Fibroblast of skin of back (primary cell): Measurements from ENCODE around the gene NTNG1.

ENCODE experiments used
- DNase-seq: peaks from one replicate; pipeline ENCODE4 v3.0.0-alpha.2; 2013

The NTNG1 gene

DNA sequence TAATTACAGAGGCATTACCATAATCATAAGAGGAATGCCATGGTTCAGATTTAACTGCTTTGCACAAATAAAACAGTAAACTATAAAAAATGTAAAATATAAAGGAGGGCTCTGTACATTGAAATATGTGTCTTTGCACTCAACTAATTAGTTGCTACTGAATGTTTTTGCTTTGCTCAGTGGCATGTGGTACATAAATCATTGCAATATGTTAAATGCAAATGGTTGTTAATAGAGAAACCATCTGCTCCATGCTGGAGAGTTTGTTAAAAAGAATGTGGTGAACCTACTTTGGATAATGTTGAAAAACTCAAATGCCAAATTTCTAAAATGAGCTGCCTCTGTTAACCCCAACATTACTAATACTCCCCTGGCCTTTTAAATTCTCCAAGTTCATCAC lies 201.5 kb downstream of the NTNG1 start:
- DNase-seq: no peak

GRCh38 chr1:107342768-107343167 lies 201.9 kb downstream of the NTNG1 start:
- no peak for DNase-seq

GRCh38 chr1:107343601-107344000 lies 202.8 kb downstream of the NTNG1 start:
- no peak for DNase-seq

DNA sequence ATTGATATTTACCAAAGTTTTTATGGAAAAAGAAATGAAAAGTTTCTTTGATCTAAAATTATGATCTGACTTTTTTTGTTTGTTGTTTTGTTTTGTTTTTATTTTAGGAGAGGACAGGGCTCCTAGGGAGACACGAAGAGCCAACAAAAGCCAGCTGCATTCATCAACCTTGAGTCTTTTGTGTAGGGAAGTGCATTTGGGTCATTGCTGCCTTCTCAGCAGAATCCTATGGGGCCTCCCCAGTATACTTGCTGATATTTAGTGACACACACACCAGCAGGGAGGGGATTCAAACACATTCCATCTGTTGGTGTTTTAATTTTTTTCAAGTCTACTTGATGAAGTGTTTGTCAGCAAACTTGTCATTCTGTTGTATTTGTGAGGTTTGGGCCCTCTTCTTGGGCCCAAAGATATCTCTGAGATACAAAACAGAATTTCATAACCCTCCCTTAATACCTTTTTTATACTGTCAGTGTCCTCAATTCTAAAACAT lies 203.5 kb downstream of the NTNG1 start:
- no peak for DNase-seq

- no peak for DNase-seq
These were observed 204.0 kb downstream of the NTNG1 start for GRCh38 chr1:107344836-107345235.

- DNase-seq: no peak
These were observed 212.0 kb downstream of the NTNG1 start for GRCh38 chr1:107352850-107353249.

GRCh38 chr1:107357376-107357775 lies 216.5 kb downstream of the NTNG1 start:
- DNase-seq: peak; percentile 12

DNA sequence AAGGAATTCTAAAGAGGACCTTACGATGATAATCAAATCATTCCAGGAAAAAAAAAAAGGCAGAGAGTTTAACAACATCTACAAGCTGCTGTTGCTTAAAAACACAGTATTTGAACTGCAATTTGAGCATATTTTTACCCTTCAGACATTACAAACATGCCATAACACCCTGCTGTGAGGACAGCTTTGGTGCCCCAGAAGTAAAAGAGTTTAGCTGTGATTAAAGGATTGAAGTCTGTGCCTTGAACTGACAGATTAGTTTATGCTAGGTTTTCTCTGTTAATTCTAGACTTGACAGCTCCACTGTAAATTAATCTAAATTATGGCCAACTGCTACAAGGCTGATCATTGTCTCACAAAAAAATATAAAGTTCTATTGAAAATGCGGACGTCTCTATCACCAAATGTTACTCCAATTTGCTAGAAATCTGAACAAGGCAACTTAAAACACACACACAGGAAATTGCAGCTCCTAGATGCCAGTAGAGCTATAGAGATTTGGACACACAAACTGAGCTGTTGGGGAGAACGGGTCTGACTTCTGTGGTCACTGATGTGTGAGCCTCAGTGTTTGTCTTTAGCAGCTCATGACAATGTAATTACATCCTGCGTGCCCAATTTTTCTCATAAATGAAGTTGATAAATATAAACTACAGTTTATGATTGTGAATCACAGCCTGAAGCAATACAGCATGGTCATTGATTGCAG lies 217.9 kb downstream of the NTNG1 start:
- DNase-seq: no peak

- DNase-seq: no peak
These were observed 218.8 kb downstream of the NTNG1 start for GRCh38 chr1:107359472-107360241.

DNA sequence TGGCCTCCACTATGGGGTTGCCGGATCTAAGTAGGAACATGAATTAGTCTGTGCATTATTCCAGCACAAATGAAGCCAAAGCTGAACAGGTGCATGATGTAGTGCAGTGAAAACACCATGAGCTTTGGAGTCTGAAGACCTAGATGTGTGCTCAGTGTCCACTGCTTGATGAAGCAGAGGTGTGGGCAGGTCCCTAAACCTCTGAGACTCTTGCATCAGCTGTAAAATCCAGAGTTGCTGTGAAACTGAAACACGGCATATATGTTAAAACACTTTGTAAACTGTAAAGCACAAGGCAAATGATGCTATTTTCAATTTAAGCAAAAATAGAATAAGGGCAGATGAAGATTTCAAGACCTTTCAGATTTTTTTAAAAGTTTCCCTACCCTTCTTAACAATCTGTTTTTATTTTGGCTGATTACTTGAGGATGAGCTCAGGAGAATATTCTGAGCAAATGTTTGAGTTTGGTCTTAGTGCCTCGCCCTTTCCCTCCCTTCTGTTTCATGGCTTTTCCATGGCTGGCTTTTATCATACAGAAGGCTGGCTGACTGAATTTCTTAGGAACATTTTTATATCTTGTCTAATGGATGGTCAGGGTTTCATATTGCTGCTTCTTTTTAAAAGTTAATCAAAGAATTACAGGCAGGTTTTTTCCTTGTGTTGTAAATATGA lies 221.8 kb downstream of the NTNG1 start:
- DNase-seq: no peak

DNA sequence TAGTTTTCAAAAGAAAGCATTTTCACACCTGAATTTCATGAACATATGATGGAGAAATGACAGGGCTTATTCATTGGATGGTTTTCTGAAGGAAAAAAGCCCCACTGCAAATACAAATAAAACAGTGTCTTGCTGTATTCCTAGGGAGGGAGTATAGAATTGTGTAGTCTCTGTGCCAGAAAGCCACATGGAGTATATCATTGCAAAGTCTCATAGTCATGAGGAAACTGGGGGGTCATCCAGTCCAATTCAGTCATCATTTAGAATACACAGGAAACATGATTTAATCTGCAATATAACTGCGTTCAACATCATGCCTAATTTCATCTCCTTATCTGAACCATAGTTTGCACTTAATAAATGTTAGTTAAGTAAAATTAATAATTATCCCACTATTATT lies 222.3 kb downstream of the NTNG1 start:
- no peak for DNase-seq

GRCh38 chr1:107365527-107366240 lies 224.8 kb downstream of the NTNG1 start:
- DNase-seq: no peak

- DNase-seq: no peak
These were observed 237.6 kb downstream of the NTNG1 start for GRCh38 chr1:107378426-107378825.

DNA sequence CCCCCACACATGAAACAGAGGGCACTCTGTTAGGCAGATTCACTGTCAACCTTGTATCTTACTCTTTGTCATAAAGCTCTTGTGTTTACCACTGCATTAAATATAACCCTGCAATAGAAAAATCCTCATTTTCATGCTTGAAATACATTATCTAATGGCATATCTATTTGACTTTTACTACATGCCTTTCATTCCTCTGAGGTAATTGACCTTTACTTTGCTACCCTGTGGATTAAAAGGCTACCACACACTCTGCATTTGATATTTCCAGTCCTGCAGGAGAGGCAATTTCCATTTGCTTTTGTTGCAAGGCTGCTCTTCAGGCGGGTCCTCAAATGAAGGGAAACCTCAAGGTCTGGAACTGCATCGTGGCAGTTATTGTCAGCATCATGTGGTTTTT lies 238.0 kb downstream of the NTNG1 start:
- DNase-seq: no peak

DNA sequence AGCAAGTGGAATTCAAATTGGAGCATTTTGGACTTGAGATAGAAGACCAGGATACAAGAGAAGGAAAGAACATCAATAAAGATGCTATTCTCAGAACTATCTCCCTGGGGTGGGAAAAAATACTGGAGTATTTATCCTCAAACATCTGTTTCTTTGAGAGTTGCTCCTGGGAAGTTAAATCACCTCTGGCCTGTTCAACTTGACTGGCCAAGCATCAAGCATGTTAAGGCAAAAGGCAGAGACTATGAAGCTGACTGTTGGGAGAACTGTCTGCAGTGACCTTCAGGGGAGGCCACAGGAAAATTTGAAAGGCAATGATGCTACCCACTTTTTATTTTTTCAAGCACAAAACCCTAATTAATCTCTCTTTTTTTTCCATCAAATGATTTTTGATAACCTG lies 239.0 kb downstream of the NTNG1 start:
- DNase-seq: no peak

- DNase-seq: peak; percentile 2
These were observed 248.9 kb downstream of the NTNG1 start for GRCh38 chr1:107389410-107390396.

DNA sequence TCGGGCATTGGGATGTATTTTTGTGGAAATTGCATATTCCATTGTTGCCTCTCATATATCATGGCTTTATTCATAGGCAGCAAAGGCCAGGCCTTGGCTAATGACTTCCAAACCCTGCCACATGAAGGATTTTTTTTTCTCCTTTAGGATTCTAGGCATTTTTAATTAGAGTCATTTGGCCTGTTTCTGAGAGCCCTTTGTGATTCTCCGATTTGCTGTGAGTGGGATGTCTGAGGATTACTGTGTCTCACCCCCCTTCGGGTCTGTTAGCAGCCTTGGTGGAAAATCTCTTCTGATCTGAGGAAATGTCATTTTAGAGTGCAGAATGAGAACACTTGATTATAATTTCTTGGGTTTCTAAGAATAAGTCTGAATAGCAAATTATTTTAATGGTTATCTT lies 253.5 kb downstream of the NTNG1 start:
- DNase-seq: no peak

DNA sequence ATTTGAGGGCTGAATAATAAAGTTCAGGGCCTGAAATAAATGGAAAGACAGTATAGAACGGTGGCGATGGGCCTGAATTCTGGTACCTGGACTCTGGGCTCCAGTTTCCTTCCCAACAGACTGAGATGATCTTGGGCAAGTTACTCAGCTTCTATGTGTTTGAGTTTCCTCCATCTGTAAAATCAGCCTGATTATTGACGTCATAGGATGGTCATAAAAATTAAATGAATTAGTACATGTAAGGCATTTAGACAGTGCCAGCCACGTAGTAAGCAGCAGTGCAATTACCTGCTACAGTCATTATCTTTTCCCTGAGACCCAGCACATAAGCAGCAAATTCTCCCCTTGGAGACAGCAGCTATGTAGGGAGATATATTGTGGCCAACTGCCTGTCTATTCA lies 260.9 kb downstream of the NTNG1 start:
- DNase-seq: no peak

DNA sequence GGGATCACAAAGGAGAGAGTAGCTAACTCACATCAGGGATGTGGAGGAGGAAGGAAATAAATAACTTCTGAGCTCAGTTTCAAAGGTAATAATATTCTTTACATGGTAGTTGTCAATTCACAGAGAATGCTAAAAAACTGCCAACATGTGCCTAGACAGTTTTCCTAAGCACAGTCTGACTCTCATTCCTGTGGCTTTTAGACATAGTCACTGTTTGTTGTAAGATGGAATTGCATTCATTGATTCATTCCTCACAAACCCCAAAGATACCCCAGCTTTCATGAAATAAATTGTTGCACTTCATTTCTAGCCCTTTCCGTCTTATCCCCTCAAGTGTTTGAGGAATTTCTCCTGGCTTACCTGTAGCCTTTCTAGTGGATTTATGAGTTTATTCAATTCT lies 263.9 kb downstream of the NTNG1 start:
- DNase-seq: peak; percentile 57

- DNase-seq: peak; percentile 45
These were observed 264.4 kb downstream of the NTNG1 start for GRCh38 chr1:107405236-107405635.

GRCh38 chr1:107407011-107407410 lies 266.2 kb downstream of the NTNG1 start:
- no peak for DNase-seq

DNA sequence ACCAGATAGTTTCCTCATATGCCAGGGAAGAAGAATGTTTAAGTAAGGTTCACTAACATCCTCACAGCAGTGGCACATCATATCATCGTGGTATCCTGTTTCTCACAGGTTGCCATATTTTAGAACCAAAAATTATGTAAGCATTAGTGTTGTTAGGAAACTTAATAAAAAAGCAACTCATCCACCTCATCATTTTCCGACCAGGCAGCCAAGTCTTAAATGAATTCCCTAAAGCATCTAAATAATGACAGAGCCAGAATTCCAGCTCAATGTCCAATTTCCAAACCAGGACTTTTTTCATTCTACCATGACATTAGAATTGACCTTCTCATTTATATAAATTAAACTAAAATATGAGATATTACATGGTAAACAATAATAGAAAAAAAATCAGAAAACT lies 272.7 kb downstream of the NTNG1 start:
- DNase-seq: no peak
